HepG2 (cell line): ENCODE data around the gene DAB1. TPM values are rescaled to one million over a fixed set of nuclear protein-coding genes. Genes with fewer than 3 reads are reported as not detected.

Experiments
- ARNTL ChIP-seq: sonication (generic); formaldehyde crosslinking; IDR thresholded peaks from 2 replicates; pipeline ENCODE4 v1.4.0; 2020; ENCODE audit warnings: mild to moderate bottlenecking, missing genetic modification reagents
- ATF4 ChIP-seq, 2 experiments: fragments of 450-650 bp in 1 of 2; sonication (generic) in 1 of 2; formaldehyde crosslinking; IDR thresholded peaks; 2 replicates each; pipeline versions ENCODE4 v1.5.0 to v1.8.0; 2020 to 2022; ENCODE audit warnings: mild to moderate bottlenecking in 1 of 2, missing genetic modification reagents in 1 of 2
- FOXM1 ChIP-seq: sonication (generic); formaldehyde crosslinking; IDR thresholded peaks from 2 replicates; pipeline ENCODE4 v1.5.0; 2020; ENCODE audit warnings: missing genetic modification reagents
- GATAD1 ChIP-seq: IDR thresholded peaks from 2 replicates; pipeline ENCODE4 v1.6.1; 2016; ENCODE audit warnings: missing genetic modification reagents, missing compliant biosample characterization
- GATAD2A ChIP-seq: IDR thresholded peaks from 2 replicates; pipeline ENCODE4 v1.6.1; 2016
- HNRNPH1 ChIP-seq: fragments of 200-400 bp; formaldehyde crosslinking; optimal IDR thresholded peaks from 2 replicates; pipeline ENCODE3; 2017; ENCODE audit warnings: mild to moderate bottlenecking, low read depth, low read length
- ISL2 ChIP-seq: sonication (generic); formaldehyde crosslinking; IDR thresholded peaks from 2 replicates; pipeline ENCODE4 v1.5.0; 2020; ENCODE audit warnings: missing genetic modification reagents
- JUND ChIP-seq: sonication (generic); formaldehyde crosslinking; IDR thresholded peaks from 2 replicates; pipeline ENCODE4 v1.8.0; 2022; ENCODE audit warnings: mild to moderate bottlenecking, missing genetic modification reagents
- MED8 ChIP-seq: sonication (generic); formaldehyde crosslinking; IDR thresholded peaks from 2 replicates; pipeline ENCODE4 v1.8.1; 2023; ENCODE audit warnings: mild to moderate bottlenecking, missing genetic modification reagents; ENCODE audit not compliant: insufficient replicate concordance
- NCOA5 ChIP-seq: sonication (generic); formaldehyde crosslinking; IDR thresholded peaks from 2 replicates; pipeline ENCODE4 v1.4.0; 2020; ENCODE audit warnings: missing genetic modification reagents
- PATZ1 ChIP-seq: sonication (generic); formaldehyde crosslinking; IDR thresholded peaks from 2 replicates; pipeline ENCODE4 v1.4.0; 2020; ENCODE audit warnings: missing genetic modification reagents
- PLRG1 ChIP-seq: fragments of 450-650 bp; conservative IDR thresholded peaks from 2 replicates; pipeline ENCODE4 v1.6.1; 2016
- PRDM4 ChIP-seq: sonication (generic); formaldehyde crosslinking; IDR thresholded peaks from 2 replicates; pipeline ENCODE4 v1.9.0; 2021; ENCODE audit warnings: missing genetic modification reagents, borderline replicate concordance
- SP4 ChIP-seq: sonication (generic); formaldehyde crosslinking; IDR thresholded peaks from 2 replicates; pipeline ENCODE4 v1.8.1; 2023; ENCODE audit warnings: mild to moderate bottlenecking, missing genetic modification reagents
- SPEN ChIP-seq: sonication (generic); formaldehyde crosslinking; IDR thresholded peaks from 2 replicates; pipeline ENCODE4 v1.5.1; 2020; ENCODE audit warnings: low read depth, mild to moderate bottlenecking, missing genetic modification reagents
- THAP7 ChIP-seq: sonication (generic); formaldehyde crosslinking; IDR thresholded peaks from 2 replicates; pipeline ENCODE4 v1.8.1; 2023; ENCODE audit warnings: mild to moderate bottlenecking, missing genetic modification reagents
- ZC3H13 ChIP-seq: sonication (generic); formaldehyde crosslinking; IDR thresholded peaks from 2 replicates; pipeline ENCODE4 v1.8.1; 2023; ENCODE audit warnings: mild to moderate bottlenecking, missing genetic modification reagents, moderate library complexity
- ZMYM4 ChIP-seq: sonication (generic); formaldehyde crosslinking; IDR thresholded peaks from 2 replicates; pipeline ENCODE4 v1.8.1; 2023; ENCODE audit warnings: mild to moderate bottlenecking, missing genetic modification reagents
- ZNF383 ChIP-seq: sonication (generic); formaldehyde crosslinking; IDR thresholded peaks from 2 replicates; pipeline ENCODE4 v1.4.0; 2020; ENCODE audit warnings: missing genetic modification reagents, mild to moderate bottlenecking, borderline replicate concordance
- ZNF446 ChIP-seq: sonication (generic); formaldehyde crosslinking; IDR thresholded peaks from 2 replicates; pipeline ENCODE4 v1.5.0; 2020; ENCODE audit warnings: mild to moderate bottlenecking, missing genetic modification reagents
- ZNF567 ChIP-seq: sonication (generic); formaldehyde crosslinking; IDR thresholded peaks from 2 replicates; pipeline ENCODE4 v1.8.1; 2023; ENCODE audit warnings: mild to moderate bottlenecking, missing genetic modification reagents, borderline replicate concordance
- ZNF691 ChIP-seq: sonication (generic); formaldehyde crosslinking; IDR thresholded peaks from 2 replicates; pipeline ENCODE4 v1.4.0; 2020; ENCODE audit warnings: missing genetic modification reagents, low read depth, mild to moderate bottlenecking, borderline replicate concordance
- ZNF777 ChIP-seq: sonication (generic); formaldehyde crosslinking; IDR thresholded peaks from 2 replicates; pipeline ENCODE4 v1.4.0; 2020; ENCODE audit warnings: missing genetic modification reagents
- ZNF883 ChIP-seq: sonication (generic); formaldehyde crosslinking; IDR thresholded peaks from 2 replicates; pipeline ENCODE4 v1.5.1; 2020; ENCODE audit warnings: mild to moderate bottlenecking, missing genetic modification reagents; ENCODE audit errors: not compliant biosample characterization
- polyA plus RNA-seq, 8 experiments: library from polyadenylated mRNA; depleted of rRNA in 3 of 8; stranded (reverse) in 7 of 8; unstranded in 1 of 8; fragments of >200 nt; fragmentation: Illumina TruSeq in 4 of 8; extraction: Trizol in 4 of 8; gene quantifications; 2 replicates each; pipeline versions ENCODE4 v1.2.1 to v1.2.3, GENCODE V29; 2011 to 2016; ENCODE audit warnings: low read depth in 4 of 8, missing spikeins in 1 of 8, mixed read lengths in 1 of 8; ENCODE audit not compliant: insufficient read depth in 1 of 8
- total RNA-seq, 5 experiments: library from RNA; depleted of rRNA; stranded (reverse); fragments of >200 nt; fragmentation: Illumina TruSeq; extraction: Trizol; gene quantifications; 2 replicates each; pipeline ENCODE4 v1.2.3, GENCODE V29; 2016; ENCODE audit warnings: low read depth in 1 of 5

DAB1 gene
- total and polyA plus RNA-seq, 2 of the 13 experiments (the other 11 are each of a cell fraction or from before 2014, with no cell fraction given): 0.04 to 0.13 TPM

- TF ChIP-seq PATZ1 (CRISPR knock-in tag): peak; percentile 89
- TF ChIP-seq SPEN (CRISPR knock-in tag): peak; percentile 67; the same call in 1 of the 2 replicates
- peak; percentile 83 for TF ChIP-seq GATAD1 (CRISPR knock-in tag)
- peak; percentile 100 for TF ChIP-seq ISL2 (CRISPR knock-in tag)
- no peak for TF ChIP-seq ZNF446
- TF ChIP-seq ZNF383 (CRISPR knock-in tag): no peak
- TF ChIP-seq NCOA5 (CRISPR knock-in tag): no peak; the same call in 1 of the 2 replicates
- no peak for TF ChIP-seq ZNF777 (CRISPR knock-in tag)
- TF ChIP-seq JUND (CRISPR knock-in tag): peak; percentile 99
- no peak for TF ChIP-seq HNRNPH1
- TF ChIP-seq ZC3H13: 0 out of 2 replicates have a peak, but pooled peaks have one; percentile 38
- TF ChIP-seq ZNF567 (CRISPR knock-in tag): no peak
- TF ChIP-seq ARNTL (CRISPR knock-in tag): peak; percentile 93
- peak; percentile 100 for TF ChIP-seq GATAD2A (CRISPR knock-in tag)
- peak; percentile 93 for TF ChIP-seq ZMYM4 (CRISPR knock-in tag)
- peak; percentile 57; the same call in 1 of the 2 replicates for TF ChIP-seq ZNF691 (CRISPR knock-in tag)
- no peak for TF ChIP-seq PLRG1
- TF ChIP-seq PRDM4: no peak
- TF ChIP-seq FOXM1 (CRISPR knock-in tag): no peak
- TF ChIP-seq SP4 (CRISPR knock-in tag): no peak
- TF ChIP-seq ZNF883 (CRISPR knock-in tag): no peak
- peak in 1 of 2 experiments; percentile 91; a peak in 2 of 4 replicates for TF ChIP-seq ATF4 (CRISPR knock-in tag; IDR thresholded peaks at IDR 0.05)
- peak; percentile 87 for TF ChIP-seq MED8 (CRISPR knock-in tag)
- no peak for TF ChIP-seq THAP7 (CRISPR knock-in tag)
These were observed 143.8 kb downstream of the DAB1 start (continued) for GRCh38 chr1:57279909-57280666.
